Measurements from ENCODE around the gene EVL.
A peak's percentile ranks its signal among the peaks of the same experiment; 100 is the strongest.
"Not testable (repeated sequence)": the region's sequence is repeated elsewhere in the genome, so short reads cannot be mapped to it uniquely, and the experiment has no call there.

EVL gene

DNA sequence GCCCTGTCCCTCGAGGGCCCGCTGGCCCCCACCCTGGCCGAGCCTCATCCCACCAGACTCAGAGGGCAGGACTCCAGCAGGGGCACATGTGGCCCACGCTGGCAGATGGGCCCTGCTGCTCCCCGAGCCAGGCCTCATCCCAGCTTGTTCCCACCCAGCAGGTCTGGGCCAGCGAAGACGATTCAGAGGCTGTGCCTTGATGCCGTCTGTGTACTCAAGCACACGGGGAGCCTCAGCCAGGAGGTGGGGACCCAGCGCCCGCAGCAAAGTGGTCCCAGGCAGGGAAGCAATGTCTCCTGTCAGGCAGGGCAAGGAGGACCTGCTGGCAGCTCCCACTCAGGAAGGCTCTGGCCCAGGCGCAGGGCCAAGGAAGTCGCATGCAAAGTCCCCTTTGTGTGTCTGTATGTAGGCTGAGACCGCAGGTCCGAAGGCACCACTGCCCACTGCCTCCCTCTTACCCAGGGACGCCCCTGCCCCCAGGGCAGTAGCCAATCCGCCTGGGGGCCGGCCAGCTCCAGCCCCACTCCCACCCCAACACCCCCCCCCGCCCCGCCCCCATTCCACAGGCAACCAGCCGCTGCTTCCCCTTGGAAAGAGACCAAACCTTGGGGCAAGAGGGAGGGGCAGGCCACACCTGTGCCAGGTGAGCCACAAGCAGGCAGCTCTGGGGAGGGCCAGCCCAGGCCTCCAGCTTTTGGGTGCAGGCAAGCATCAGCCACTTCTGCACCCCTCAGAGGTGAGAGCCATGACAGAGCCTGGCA lies 84.8 kb downstream of the EVL start:
- peak; percentile 57 for DNase-seq

DNA sequence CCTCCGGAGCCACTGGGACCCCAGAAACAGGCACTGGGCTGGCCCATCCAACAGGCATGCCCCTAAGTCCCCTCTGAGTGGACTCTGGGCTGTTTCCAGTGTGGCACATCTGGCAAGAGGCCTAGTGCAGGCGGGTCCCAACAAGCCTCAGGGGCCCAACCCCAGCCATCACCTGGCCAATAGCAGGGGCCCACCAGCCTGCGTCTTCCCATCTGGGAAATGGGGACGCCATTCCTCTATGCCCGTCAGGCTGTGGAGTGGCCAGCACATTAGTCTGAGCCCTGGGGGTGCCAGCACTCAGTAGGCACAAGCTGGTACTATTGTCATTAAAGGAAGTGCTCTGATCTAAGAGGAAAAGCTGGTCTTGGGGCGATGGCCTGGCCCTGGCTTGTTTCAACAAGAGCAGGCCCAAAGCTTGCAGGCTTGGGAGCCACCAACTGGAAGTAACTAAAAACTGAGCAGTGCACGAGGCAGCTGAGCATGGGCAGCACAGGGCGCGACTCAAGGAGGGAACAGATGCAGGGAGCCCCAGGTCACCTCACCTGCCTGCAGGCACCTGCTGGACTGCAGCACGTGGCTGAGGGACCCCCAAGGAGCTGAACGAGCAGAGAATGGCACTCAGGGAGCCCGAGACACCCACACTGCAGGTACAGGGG lies 85.8 kb downstream of the EVL start:
- DNase-seq = no peak

DNA sequence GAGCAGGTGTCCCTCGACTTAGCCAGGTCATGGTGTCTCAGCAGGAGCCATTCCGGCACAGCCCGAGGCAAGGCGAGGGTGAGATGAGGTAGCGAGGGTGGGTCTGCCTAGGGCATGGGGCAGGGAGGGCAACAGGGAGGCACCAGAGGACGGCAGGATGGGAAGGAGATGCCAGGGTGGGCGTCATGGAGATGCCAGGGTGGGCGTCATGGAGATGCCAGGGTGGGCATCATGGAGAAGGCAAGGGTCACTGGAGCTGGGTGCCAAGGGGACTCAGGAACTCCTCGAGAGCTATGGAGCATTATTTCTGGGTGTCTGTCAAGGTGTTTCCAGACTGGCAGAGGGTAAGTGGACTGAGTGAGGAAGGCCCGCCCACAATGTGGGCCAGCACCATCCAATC lies 86.9 kb downstream of the EVL start:
- DNase-seq = no peak

- DNase-seq = no peak
Observed at GRCh38 chr14:100153560-100153959, 88.3 kb downstream of the EVL start.

- peak; percentile 16 for DNase-seq
Observed at GRCh38 chr14:100155049-100155621, 89.9 kb downstream of the EVL start.

- no peak for DNase-seq
Observed at GRCh38 chr14:100155756-100156616, 90.8 kb downstream of the EVL start.

GRCh38 chr14:100156776-100157175 lies 91.6 kb downstream of the EVL start:
- DNase-seq = no peak

- DNase-seq = not testable (repeated sequence)
Observed at GRCh38 chr14:100157548-100158232, 92.5 kb downstream of the EVL start.

DNA sequence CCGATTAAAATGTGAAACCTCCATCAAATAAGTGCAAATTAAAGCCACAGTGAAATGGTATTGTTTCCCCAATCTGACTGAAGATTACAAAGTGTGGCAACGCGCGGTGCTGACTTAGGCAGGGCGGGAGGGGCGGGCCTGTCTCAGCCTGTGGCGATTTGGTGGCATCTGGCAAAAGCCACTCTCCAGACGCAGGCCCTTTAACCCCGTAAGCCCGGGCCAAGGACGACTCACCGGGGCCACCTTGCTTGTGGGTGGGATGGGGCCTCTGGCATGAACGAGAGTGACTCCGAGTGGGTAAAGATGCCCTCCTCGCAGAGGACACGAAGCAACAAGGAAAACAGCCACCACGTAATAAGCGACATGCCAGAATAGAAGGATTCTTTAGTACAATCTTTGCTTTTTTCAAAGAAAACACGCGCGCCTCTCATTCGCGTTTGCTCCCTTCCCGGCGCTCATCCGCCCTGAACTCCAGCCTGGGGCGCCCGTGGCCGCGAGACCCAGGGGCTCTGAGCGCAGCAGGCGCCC lies 93.4 kb downstream of the EVL start:
- DNase-seq = no peak

GRCh38 chr14:100159094-100159864 lies 94.1 kb downstream of the EVL start, which contains the start of gene DEGS2:
Gene DEGS2 (minus strand): TSS chr14:100159645. CDS start chr14:100159587, 58 bp downstream.
- DNase-seq = peak; percentile 73

GRCh38 chr14:100159865-100160533 lies 94.8 kb downstream of the EVL start:
- DNase-seq = no peak

DNA sequence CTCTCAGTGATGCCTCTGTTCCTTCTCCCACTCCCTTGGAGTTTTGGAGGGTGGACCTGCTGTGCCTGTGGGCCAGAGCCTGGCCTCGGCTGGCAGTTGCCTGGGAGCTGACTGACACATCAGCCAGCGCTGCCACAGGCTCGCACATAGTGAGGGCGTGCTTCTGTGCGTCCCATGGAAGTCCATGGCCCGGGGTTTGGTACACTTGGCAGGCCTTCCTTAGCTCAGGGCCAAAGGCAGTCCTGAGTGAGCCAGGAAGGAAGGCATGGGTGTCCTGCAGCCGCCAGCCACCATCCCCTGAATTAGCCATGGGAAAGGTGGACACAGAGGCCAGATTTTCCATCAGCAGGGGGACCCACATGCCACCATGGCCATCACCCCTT lies 95.3 kb downstream of the EVL start:
- no peak for DNase-seq

- DNase-seq = no peak
Observed at GRCh38 chr14:100165376-100165775, 100.2 kb downstream of the EVL start.

GRCh38 chr14:100165831-100166440 lies 100.7 kb downstream of the EVL start:
- no peak for DNase-seq

DNA sequence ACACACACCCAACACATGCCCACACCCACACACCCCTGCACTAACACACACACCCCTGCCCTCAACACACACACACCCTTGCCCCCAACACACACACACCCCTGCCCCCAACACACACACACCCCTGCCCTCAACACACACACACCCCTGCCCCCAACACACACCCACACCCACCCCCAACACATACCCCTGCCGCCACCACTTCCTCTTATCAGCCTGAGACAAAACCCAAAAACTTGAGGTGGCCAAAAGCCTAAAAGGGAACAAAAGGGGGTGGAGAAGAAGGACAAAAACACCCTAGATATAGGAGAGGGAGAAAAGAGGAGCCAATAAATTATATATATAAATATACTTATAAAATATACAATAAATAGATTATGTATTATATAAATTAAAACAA lies 103.3 kb downstream of the EVL start:
- no peak for DNase-seq

GRCh38 chr14:100170880-100171279 lies 105.7 kb downstream of the EVL start:
- no peak for DNase-seq

DNA sequence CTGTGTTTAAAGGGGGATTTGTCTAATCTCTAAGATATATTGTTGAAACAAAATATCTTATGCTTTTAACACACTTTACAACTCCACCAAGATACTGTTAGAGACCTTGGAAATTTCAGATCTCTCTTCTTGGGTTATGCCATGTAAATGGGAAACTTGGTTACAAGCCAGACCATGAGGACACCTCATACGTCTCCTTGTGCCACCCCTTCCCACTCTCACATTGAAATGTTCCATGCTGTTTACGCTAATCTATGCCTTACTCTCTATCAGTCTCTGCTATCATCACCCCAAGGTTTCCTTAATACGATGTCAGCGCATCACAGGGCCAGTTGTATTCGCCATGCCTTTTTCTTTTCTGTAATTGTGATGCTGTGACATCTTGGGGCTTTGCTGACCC lies 107.6 kb downstream of the EVL start:
- DNase-seq = no peak

DNA sequence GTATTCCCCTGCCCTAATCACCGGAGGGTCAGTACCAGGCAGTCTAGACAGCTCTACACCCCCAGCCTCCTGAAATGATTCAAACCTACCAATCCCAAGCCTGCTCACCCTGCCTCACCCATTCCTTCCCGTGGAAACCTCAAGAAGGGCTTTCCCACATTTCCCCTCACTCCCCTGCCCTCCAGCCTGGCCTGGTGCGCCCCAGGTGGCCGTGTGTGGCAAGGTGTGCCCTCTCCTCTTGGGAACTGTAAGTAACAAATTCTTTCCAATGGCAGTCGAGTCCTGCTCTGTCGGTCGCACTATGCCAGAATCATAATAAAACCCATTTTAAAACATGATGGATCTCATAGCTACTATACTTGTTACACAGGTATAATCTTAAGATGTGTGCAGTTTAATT lies 108.1 kb downstream of the EVL start:
- DNase-seq = no peak

GRCh38 chr14:100176811-100177327 lies 111.6 kb downstream of the EVL start:
- no peak for DNase-seq

- DNase-seq = no peak
Observed at GRCh38 chr14:100178691-100179090, 113.5 kb downstream of the EVL start.
